Neural cell (in vitro differentiated cells): ENCODE measurements around the gene ZNF618. TPM values are rescaled to one million over a fixed set of nuclear protein-coding genes. Genes with fewer than 3 reads are reported as not detected.

Experiments
- H2AFZ ChIP-seq: fragments of 200-600, 300-800 bp; sonication (generic), shearing (Covaris generic); 2 replicates; pipeline ENCODE4 v1.6.0; 2014; ENCODE audit warnings: low read depth, mild to moderate bottlenecking, antibody characterized with exemption, low read length, moderate library complexity
- H3F3A ChIP-seq: fragments of 200-600 bp; shearing (Covaris generic); 2 replicates; pipeline ENCODE4 v1.6.1; 2016; ENCODE audit warnings: mild to moderate bottlenecking, moderate library complexity, mixed read lengths, antibody characterized with exemption, low read length; ENCODE audit not compliant: insufficient read depth, poor library complexity, severe bottlenecking
- H3K27ac ChIP-seq: fragments of 200-600, 300-800 bp; sonication (generic), shearing (Covaris generic); 2 replicates; pipeline ENCODE4 v1.5.1; 2014; ENCODE audit warnings: mild to moderate bottlenecking, low read length, moderate library complexity
- H3K27me3 ChIP-seq: fragments of 300-800, 200-600 bp; sonication (generic), shearing (Covaris generic); 2 replicates; pipeline ENCODE4 v1.6.0; 2014; ENCODE audit warnings: mild to moderate bottlenecking, low read depth, low read length, moderate library complexity; ENCODE audit not compliant: insufficient read depth
- H3K36me3 ChIP-seq: fragments of 300-800, 200-600 bp; sonication (generic), shearing (Covaris generic); 2 replicates; pipeline ENCODE4 v1.5.1; 2014; ENCODE audit warnings: mild to moderate bottlenecking, antibody characterized with exemption, low read length, moderate library complexity; ENCODE audit not compliant: insufficient read depth
- H3K4me2 ChIP-seq: fragments of 300-800, 200-600 bp; sonication (generic), shearing (Covaris generic); 2 replicates; pipeline ENCODE4 v1.6.0; 2014; ENCODE audit warnings: mild to moderate bottlenecking, low read length
- H3K4me3 ChIP-seq: fragments of 300-800, 200-600 bp; sonication (generic), shearing (Covaris generic); 2 replicates; pipeline ENCODE4 v1.5.1; 2014; ENCODE audit warnings: mild to moderate bottlenecking, low read length, moderate library complexity
- H3K79me2 ChIP-seq: fragments of 200-600 bp; shearing (Covaris generic); replicated peaks from 2 replicates; pipeline ENCODE4 v1.6.0; 2014; ENCODE audit warnings: mild to moderate bottlenecking, low read length, moderate library complexity; ENCODE audit not compliant: insufficient read depth
- H3K9ac ChIP-seq: fragments of 300-800, 200-600 bp; sonication (generic), shearing (Covaris generic); 2 replicates; pipeline ENCODE4 v1.6.1; 2016; ENCODE audit warnings: mild to moderate bottlenecking, low read length, mixed read lengths
- H3K9me2 ChIP-seq: fragments of 200-600 bp; shearing (Covaris generic); 2 replicates; pipeline ENCODE4 v1.6.1; 2016; ENCODE audit warnings: mild to moderate bottlenecking, low read length, mixed read lengths; ENCODE audit not compliant: insufficient read depth
- H3K9me3 ChIP-seq: fragments of 200-600, 300-800 bp; sonication (generic), shearing (Covaris generic); 2 replicates; pipeline ENCODE4 v1.6.1; 2016; ENCODE audit warnings: mild to moderate bottlenecking, mixed run types, low read length, moderate library complexity, mixed read lengths
- H4K20me1 ChIP-seq: fragments of 200-600 bp; shearing (Covaris generic); 2 replicates; pipeline ENCODE4 v1.6.1; 2016; ENCODE audit warnings: mild to moderate bottlenecking, mixed run types; ENCODE audit not compliant: insufficient read depth
- CTCF ChIP-seq: fragments of 450-650 bp; IDR thresholded peaks from 2 replicates; pipeline ENCODE4 v1.5.1; 2014; ENCODE audit warnings: antibody characterized with exemption, mild to moderate bottlenecking, moderate library complexity; ENCODE audit not compliant: poor library complexity, severe bottlenecking
- EP300 ChIP-seq: fragments of 450-650 bp; conservative IDR thresholded peaks from 2 replicates; pipeline ENCODE4 v1.6.1; 2014; ENCODE audit warnings: antibody characterized with exemption, mild to moderate bottlenecking, moderate library complexity; ENCODE audit not compliant: poor library complexity, severe bottlenecking
- EZH2 ChIP-seq: fragments of 200-600, 300-800 bp; shearing (Covaris generic), sonication (generic); IDR thresholded peaks from 2 replicates; pipeline ENCODE4 v1.6.1; 2014; ENCODE audit warnings: antibody characterized with exemption, low read length, borderline replicate concordance, mild to moderate bottlenecking; ENCODE audit not compliant: insufficient read depth, poor library complexity, severe bottlenecking
- MXI1 ChIP-seq: fragments of 450-650 bp; conservative IDR thresholded peaks from 2 replicates; pipeline ENCODE4 v1.6.1; 2014; ENCODE audit warnings: antibody characterized with exemption, mild to moderate bottlenecking; ENCODE audit not compliant: poor library complexity, severe bottlenecking
- POLR2AphosphoS5 ChIP-seq: IDR thresholded peaks from 2 replicates; pipeline ENCODE4 v1.6.1; 2012
- RAD21 ChIP-seq: fragments of 450-650 bp; conservative IDR thresholded peaks from 2 replicates; pipeline ENCODE4 v1.6.1; 2014; ENCODE audit warnings: antibody characterized with exemption, mild to moderate bottlenecking, moderate library complexity
- REST ChIP-seq: IDR thresholded peaks from 2 replicates; pipeline ENCODE4 v1.6.1; 2012; ENCODE audit warnings: borderline replicate concordance
- SMC3 ChIP-seq: fragments of 450-650 bp; conservative IDR thresholded peaks from 2 replicates; pipeline ENCODE4 v1.6.1; 2014; ENCODE audit warnings: antibody characterized with exemption, mild to moderate bottlenecking, moderate library complexity; ENCODE audit not compliant: poor library complexity
- TAF1 ChIP-seq: IDR thresholded peaks from 2 replicates; pipeline ENCODE4 v1.6.1; 2012; ENCODE audit warnings: low read depth
- polyA plus RNA-seq: library from polyadenylated mRNA; depleted of rRNA; stranded (reverse); fragments of >200 nt; gene quantifications from 2 replicates; pipeline ENCODE4 v1.2.3, GENCODE V29; 2014

ZNF618 gene
- polyA plus RNA-seq, 1 donor from 2014 or later: 7.1 TPM

GRCh38 chr9:114086009-114086408 is 209.9 kb downstream of the ZNF618 start:
- H3K4me3 ChIP-seq: no peak overlapping the region
- H3K4me2 ChIP-seq: no peak overlapping the region
- H3K9me2 ChIP-seq: no peaks in the 10 kb centered on the region
- no peak for TF ChIP-seq REST
- TF ChIP-seq EP300: no peak
- no peak for TF ChIP-seq CTCF
- no peak for TF ChIP-seq SMC3
- TF ChIP-seq TAF1: no peak
- no peak for TF ChIP-seq MXI1
- no peak for TF ChIP-seq POLR2AphosphoS5
- no peak for TF ChIP-seq EZH2
- no peak for TF ChIP-seq RAD21
- H3K79me2 ChIP-seq: no peaks in the 10 kb centered on the region
- no peak overlapping the region for H2AFZ ChIP-seq
- no peak overlapping the region for H3K9ac ChIP-seq
- H3F3A ChIP-seq: no peaks in the 10 kb centered on the region
- H3K9me3 ChIP-seq: no peaks in the 10 kb centered on the region
- no peak overlapping the region for H3K27ac ChIP-seq
- H4K20me1 ChIP-seq: no peaks in the 10 kb centered on the region
- no peaks in the 10 kb centered on the region for H3K27me3 ChIP-seq
- H3K36me3 ChIP-seq: no peaks in the 10 kb centered on the region

- H3F3A ChIP-seq: no peaks in the 10 kb centered on the region
- H3K4me2 ChIP-seq: no peak overlapping the region
- no peaks in the 10 kb centered on the region for H3K9me3 ChIP-seq
- no peak overlapping the region for H2AFZ ChIP-seq
- H3K36me3 ChIP-seq: no peaks in the 10 kb centered on the region
- H3K4me3 ChIP-seq: no peak overlapping the region
- H3K27ac ChIP-seq: no peak overlapping the region
- H4K20me1 ChIP-seq: no peaks in the 10 kb centered on the region
- H3K9me2 ChIP-seq: no peaks in the 10 kb centered on the region
- H3K9ac ChIP-seq: no peak overlapping the region
- TF ChIP-seq RAD21 (no peak), TAF1 (no peak), REST (no peak), EP300 (no peak), SMC3 (no peak), CTCF (no peak)
- no peaks in the 10 kb centered on the region for H3K79me2 ChIP-seq
- no peaks in the 10 kb centered on the region for H3K27me3 ChIP-seq
Observed at GRCh38 chr9:114086607-114087006, 210.5 kb downstream of the ZNF618 start.
